IMR-90 (cell line): Measurements from ENCODE around the gene METTL23. TPM values are rescaled to one million over a fixed set of nuclear protein-coding genes. Genes with fewer than 3 reads are reported as not detected.

ENCODE experiments used
- ATAC-seq: fragments of 200-7000 bp; cut with Tn5 transposase; 2 replicates; pipeline ENCODE4 v1.9.1; 2020; ENCODE audit warnings: low read depth, mild to moderate bottlenecking, moderate library complexity
- BruUV-seq: library from RNA; stranded (reverse); fragments of 400-500 nt; replicated peaks from 2 replicates; lab custom pipeline; 2021; lab: Mats Ljungman, UMichigan
- CTCF ChIA-PET: fragments of 300-600 bp; formaldehyde crosslinking; extraction: SDS; loops from one replicate; lab custom pipeline; 2021; ENCODE audit warnings: antibody characterized with exemption; lab: Yijun Ruan, JAX
- POLR2A ChIA-PET: fragments of 300-600 bp; sonication (Branson Sonifier 250); formaldehyde crosslinking; loops from one replicate; lab custom pipeline; 2022; ENCODE audit warnings: antibody characterized with exemption; ENCODE audit not compliant: unreplicated experiment; lab: Charles Lee
- DNase-seq: peaks from one replicate; pipeline ENCODE4 v3.0.0; 2013
- H2AFZ ChIP-seq: replicated peaks from 2 replicates; pipeline ENCODE3; 2013; ENCODE audit warnings: low read length, mild to moderate bottlenecking; ENCODE audit not compliant: poor library complexity
- H2AK5ac ChIP-seq: 2 replicates; pipeline ENCODE4 v1.6.1; 2013; ENCODE audit warnings: low read depth, low read length, inconsistent platforms
- H2AK9ac ChIP-seq: replicated peaks from 2 replicates; pipeline ENCODE3; 2013; ENCODE audit warnings: mild to moderate bottlenecking, low read depth, low read length, moderate library complexity; ENCODE audit not compliant: poor library complexity
- H2BK120ac ChIP-seq: 2 replicates; pipeline ENCODE4 v1.6.1; 2013; ENCODE audit warnings: low read depth, low read length, inconsistent platforms
- H2BK15ac ChIP-seq: 3 replicates; pipeline ENCODE4 v1.6.1; 2013; ENCODE audit warnings: low read depth, low read length, inconsistent platforms
- H2BK20ac ChIP-seq: 2 replicates; pipeline ENCODE4 v1.6.1; 2013; ENCODE audit warnings: low read depth, mild to moderate bottlenecking, inconsistent platforms, low read length, moderate library complexity
- H2BK5ac ChIP-seq: 2 replicates; pipeline ENCODE4 v1.6.1; 2013; ENCODE audit warnings: mild to moderate bottlenecking, low read depth, low read length, inconsistent platforms; ENCODE audit not compliant: poor library complexity, severe bottlenecking
- H3K14ac ChIP-seq: replicated peaks from 2 replicates; pipeline ENCODE4 v1.6.1; 2013; ENCODE audit warnings: low read depth, low read length, inconsistent platforms
- H3K18ac ChIP-seq: 2 replicates; pipeline ENCODE4 v1.6.1; 2013; ENCODE audit warnings: low read depth, low read length, control low read depth
- H3K23ac ChIP-seq: 2 replicates; pipeline ENCODE4 v1.6.1; 2013; ENCODE audit warnings: low read depth, low read length, inconsistent platforms
- H3K27ac ChIP-seq: 2 replicates; pipeline ENCODE4 v1.5.1; 2013; ENCODE audit warnings: mild to moderate bottlenecking, control low read depth, low read length; ENCODE audit not compliant: insufficient read depth
- H3K27me3 ChIP-seq: 2 replicates; pipeline ENCODE4 v1.6.1; 2013; ENCODE audit warnings: low read length; ENCODE audit not compliant: control insufficient read depth, insufficient read depth
- H3K36me3 ChIP-seq: 2 replicates; pipeline ENCODE4 v1.6.1; 2013; ENCODE audit warnings: low read length, mixed read lengths; ENCODE audit not compliant: control insufficient read depth, insufficient read depth
- H3K4ac ChIP-seq: 2 replicates; pipeline ENCODE4 v1.6.1; 2013; ENCODE audit warnings: low read depth, low read length, inconsistent platforms
- H3K4me1 ChIP-seq: 2 replicates; pipeline ENCODE4 v1.6.1; 2013; ENCODE audit warnings: low read length, mixed read lengths; ENCODE audit not compliant: control insufficient read depth, insufficient read depth
- H3K4me2 ChIP-seq: 2 replicates; pipeline ENCODE4 v1.6.1; 2013; ENCODE audit warnings: low read depth, mild to moderate bottlenecking, control low read depth, low read length, moderate library complexity
- H3K4me3 ChIP-seq: 2 replicates; pipeline ENCODE4 v1.5.1; 2013; ENCODE audit warnings: low read depth, mild to moderate bottlenecking, control low read depth, low read length, moderate library complexity; ENCODE audit not compliant: insufficient read depth
- H3K56ac ChIP-seq: 2 replicates; pipeline ENCODE4 v1.6.1; 2013; ENCODE audit warnings: low read length, inconsistent platforms; ENCODE audit not compliant: insufficient read depth; ENCODE audit errors: extremely low read depth
- H3K79me1 ChIP-seq, 2 experiments: 2 replicates each; pipeline ENCODE4 v1.6.1; 2013; ENCODE audit warnings: low read length in 2 of 2, inconsistent platforms in 1 of 2, low read depth in 1 of 2
- H3K9ac ChIP-seq: 2 replicates; pipeline ENCODE4 v1.6.1; 2013; ENCODE audit warnings: low read depth, low read length, control low read depth
- H3K9me1 ChIP-seq: 2 replicates; pipeline ENCODE4 v1.6.1; 2013; ENCODE audit warnings: low read length, inconsistent platforms; ENCODE audit not compliant: insufficient read depth
- H3K9me3 ChIP-seq: 2 replicates; pipeline ENCODE4 v1.6.1; 2013; ENCODE audit warnings: low read length; ENCODE audit not compliant: control insufficient read depth, insufficient read depth
- H4K20me1 ChIP-seq: 2 replicates; pipeline ENCODE4 v1.6.1; 2013; ENCODE audit warnings: low read length, inconsistent platforms; ENCODE audit not compliant: insufficient read depth
- H4K5ac ChIP-seq: 2 replicates; pipeline ENCODE4 v1.6.1; 2013; ENCODE audit warnings: mild to moderate bottlenecking, low read depth, low read length, control low read depth
- H4K8ac ChIP-seq, 2 experiments: 2 replicates each; pipeline ENCODE4 v1.6.1; 2013; ENCODE audit warnings: low read depth in 2 of 2, low read length in 2 of 2, control low read depth in 1 of 2, inconsistent platforms in 1 of 2
- H4K91ac ChIP-seq: 2 replicates; pipeline ENCODE4 v1.6.1; 2013; ENCODE audit warnings: low read depth, low read length, inconsistent platforms; ENCODE audit not compliant: insufficient read depth
- BHLHE40 ChIP-seq: fragments of 150-350 bp; IDR thresholded peaks from 2 replicates; pipeline ENCODE4 v1.6.1; 2016; ENCODE audit warnings: mild to moderate bottlenecking, low read depth, low read length
- CEBPB ChIP-seq: IDR thresholded peaks from 2 replicates; pipeline ENCODE4 v1.6.1; 2012; ENCODE audit warnings: low read depth, low read length, improper control_type of control experiment
- FOS ChIP-seq: fragments of 150-350 bp; IDR thresholded peaks from 2 replicates; pipeline ENCODE4 v1.6.1; 2016; ENCODE audit warnings: low read depth, low read length
- MXI1 ChIP-seq: IDR thresholded peaks from 2 replicates; pipeline ENCODE4 v1.6.1; 2012; ENCODE audit warnings: low read depth, mild to moderate bottlenecking, low read length, moderate library complexity, borderline replicate concordance
- NFE2L2 ChIP-seq: fragments of 150-350 bp; IDR thresholded peaks from 2 replicates; pipeline ENCODE4 v1.6.1; 2016; ENCODE audit warnings: low read depth, mild to moderate bottlenecking, low read length
- POLR2A ChIP-seq: IDR thresholded peaks from 2 replicates; pipeline ENCODE4 v1.6.1; 2012; ENCODE audit warnings: mild to moderate bottlenecking, low read depth, low read length
- RCOR1 ChIP-seq: IDR thresholded peaks from 2 replicates; pipeline ENCODE4 v1.6.1; 2012; ENCODE audit warnings: mild to moderate bottlenecking, low read length, improper control_type of control experiment; ENCODE audit not compliant: insufficient replicate concordance
- RFX5 ChIP-seq: IDR thresholded peaks from 2 replicates; pipeline ENCODE4 v1.8.0; 2012; ENCODE audit warnings: low read depth, mild to moderate bottlenecking, low read length, moderate library complexity
- SMC3 ChIP-seq: fragments of 150-350 bp; IDR thresholded peaks from 2 replicates; pipeline ENCODE4 v1.6.1; 2016; ENCODE audit warnings: low read depth, mild to moderate bottlenecking, antibody characterized with exemption, low read length, moderate library complexity
- USF2 ChIP-seq: fragments of 150-350 bp; IDR thresholded peaks from 2 replicates; pipeline ENCODE4 v1.6.1; 2017; ENCODE audit warnings: mild to moderate bottlenecking, antibody characterized with exemption, low read length, low read depth
- WGBS, 2 experiments: methylation state at CpG; one replicate each; pipeline versions ENCODE4 v1.1.5 to v1.1.7; 2013; ENCODE audit warnings: missing lambda C conversion rate in 2 of 2; ENCODE audit not compliant: insufficient read length in 1 of 2; ENCODE audit errors: extremely low coverage in 2 of 2; 5-methylcytosine and 5-hydroxymethylcytosine counted together
- dilution Hi-C: fragments of 300-500 bp; cut with HindIII; formaldehyde crosslinking; loops from one replicate; pipeline ENCODE4 v1.14.3; 2018; ENCODE audit warnings: low sequenced_read_pairs; ENCODE audit not compliant: unreplicated experiment
- in situ Hi-C: fragments of 300-500 bp; cut with MboI; formaldehyde crosslinking; loops from 3 replicates; pipeline ENCODE4 v1.14.3; 2019; ENCODE audit warnings: low sequenced_read_pairs, inconsistent platforms, mixed read lengths
- intact Hi-C: fragments of 100-400 bp; cut with micrococcal nuclease; formaldehyde crosslinking; loops from 2 replicates; pipeline ENCODE4 v1.10.0; 2022
- polyA plus RNA-seq, 3 experiments: library from polyadenylated mRNA; depleted of rRNA; stranded (reverse); fragments of >200 nt; gene quantifications; 2 replicates each; pipeline ENCODE4 v1.2.3, GENCODE V29; 2012; ENCODE audit warnings: low replicate concordance in 1 of 3
- total RNA-seq: library from RNA; depleted of rRNA; stranded (reverse); fragments of >200 nt; gene quantifications from 2 replicates; pipeline ENCODE4 v1.2.3, GENCODE V29; 2012

Gene METTL23
- total and polyA plus RNA-seq, 2 of the 4 experiments (the other 2 are of a cell fraction): 18.8 to 32.1 TPM

GRCh38 chr17:76737082-76737675 lies 10.5 kb downstream of the METTL23 start, which contains the start of gene SRSF2 (continued):
- TF ChIP-seq USF2: no peak
- TF ChIP-seq POLR2A: peak; percentile 100

GRCh38 chr17:76737676-76738467 lies 11.2 kb downstream of the METTL23 start, which contains the start of gene MFSD11:
Gene MFSD11 (plus strand): TSS chr17:76738119. CDS start chr17:76738353, 234 bp downstream.
- Histone ChIP-seq H2BK5ac (peak within 1 kb of the TSS; percentile 90), H3K14ac (peak within 1 kb of the TSS; percentile 95), H2AK5ac (peak within 1 kb of the TSS; percentile 100), H3K9me1 (no peaks in the 10 kb centered on the region), H3K36me3 (peaks cover 21% of the 10 kb centered on the region), H3K9ac (peak within 1 kb of the TSS; percentile 96), H4K8ac (peak within 1 kb of the TSS; percentile 78 to 96), H3K4ac (peak within 1 kb of the TSS; percentile 97), H2BK20ac (peak within 1 kb of the TSS; percentile 52; the same call in 1 of the 2 replicates), H4K20me1 (peaks cover 33% of the 10 kb centered on the region), H2BK15ac (peak within 1 kb of the TSS; percentile 81; the same call in 1 of the 3 replicates), H3K23ac (peak within 1 kb of the TSS; percentile 97), H3K4me3 (peak within 1 kb of the TSS; percentile 89), H3K4me2 (peak within 1 kb of the TSS; percentile 71), H3K27ac (peak within 1 kb of the TSS; percentile 95), H3K4me1 (peaks cover 1% of the 10 kb centered on the region; the same call in 1 of the 2 replicates), H3K56ac (peak within 1 kb of the TSS; percentile 91), H4K5ac (peak within 1 kb of the TSS; percentile 68), H3K27me3 (no peaks in the 10 kb centered on the region), H2BK120ac (peak within 1 kb of the TSS; percentile 88), H4K91ac (peak within 1 kb of the TSS; percentile 95), H3K9me3 (no peaks in the 10 kb centered on the region), H2AFZ (peak within 1 kb of the TSS; percentile 92), H3K79me1 (peaks cover 16 to 24% of the 10 kb centered on the region in 2 experiments), H2AK9ac (peak within 1 kb of the TSS; percentile 99), H3K18ac (peak within 1 kb of the TSS; percentile 66)
- DNase-seq (peak; percentile 94), ATAC-seq (peak; percentile 65)
- WGBS, 2 experiments: 1% methylated on average over 48 of the region's 57 CpGs; no CpG with 5 or more reads in 1 of the 2 experiments
- TF ChIP-seq MXI1 (peak; percentile 49; the same call in 1 of the 2 replicates), RCOR1 (no peak), CEBPB (no peak), FOS (peak; percentile 87), USF2 (peak; percentile 96), RFX5 (no peak), BHLHE40 (peak; percentile 91), SMC3 (peak; percentile 3; the same call in 1 of the 2 replicates), POLR2A (peak; percentile 74), NFE2L2 (0 out of 2 replicates have a peak, but pooled peaks have one; percentile 34)
- in situ Hi-C loops (no loop called here), intact Hi-C loops (loop anchor here (5.0 kb wide), 1 partner anchor 319 kb away; no protein-coding TSS in a partner anchor), dilution Hi-C loops (no loop called here)
- ChIA-PET POLR2A (interaction anchor here (0.5 kb wide), 2 partner anchors 26 to 1696 kb away, joined by 3 to 4 read pairs; no protein-coding TSS in a partner anchor), CTCF (no interaction called here)
- TSS peak; percentile 85 for BruUV-seq
